Neural crest cell (in vitro differentiated cells): ENCODE results near the gene NEMP1. TPM values are rescaled to one million over a fixed set of nuclear protein-coding genes. Genes with fewer than 3 reads are reported as not detected.
A peak's percentile ranks its signal among the peaks of the same experiment; 100 is the strongest.

Experiments
- DNase-seq: peaks from one replicate; pipeline ENCODE4 v3.0.0; 2021; ENCODE audit warnings: low read depth, mixed read lengths, low spot score
- H3K27ac Mint-ChIP-seq: one replicate; pipeline ENCODE4 v1.8.0; 2021; ENCODE audit warnings: mild to moderate bottlenecking, mixed read lengths; ENCODE audit not compliant: unreplicated experiment
- H3K27me3 Mint-ChIP-seq: 2 replicates; pipeline ENCODE4 v1.8.0; 2021; ENCODE audit warnings: low read depth, mild to moderate bottlenecking, mixed read lengths
- H3K36me3 Mint-ChIP-seq: 2 replicates; pipeline ENCODE4 v1.8.0; 2021; ENCODE audit warnings: low read depth, mild to moderate bottlenecking, mixed read lengths
- H3K4me1 Mint-ChIP-seq: 2 replicates; pipeline ENCODE4 v1.8.0; 2021; ENCODE audit warnings: mixed read lengths
- H3K4me3 Mint-ChIP-seq: one replicate; pipeline ENCODE4 v1.8.0; 2021; ENCODE audit warnings: mild to moderate bottlenecking, mixed read lengths
- H3K9me3 Mint-ChIP-seq: 2 replicates; pipeline ENCODE4 v1.8.0; 2021; ENCODE audit warnings: mixed read lengths
- total RNA-seq: library from RNA; stranded (reverse); gene quantifications from 2 replicates; pipeline ENCODE4 v1.2.1, GENCODE V29; 2021
- TF ChIP-seq, protein P1 (sequence below): fragments of 200-600 bp; sonication (generic); conservative IDR thresholded peaks from 2 replicates; pipeline ENCODE4 v1.5.0; 2021; ENCODE audit warnings: antibody characterized with exemption, mild to moderate bottlenecking

Gene NEMP1
- total RNA-seq, 1 donor from 2014 or later: 49.6 TPM

DNA sequence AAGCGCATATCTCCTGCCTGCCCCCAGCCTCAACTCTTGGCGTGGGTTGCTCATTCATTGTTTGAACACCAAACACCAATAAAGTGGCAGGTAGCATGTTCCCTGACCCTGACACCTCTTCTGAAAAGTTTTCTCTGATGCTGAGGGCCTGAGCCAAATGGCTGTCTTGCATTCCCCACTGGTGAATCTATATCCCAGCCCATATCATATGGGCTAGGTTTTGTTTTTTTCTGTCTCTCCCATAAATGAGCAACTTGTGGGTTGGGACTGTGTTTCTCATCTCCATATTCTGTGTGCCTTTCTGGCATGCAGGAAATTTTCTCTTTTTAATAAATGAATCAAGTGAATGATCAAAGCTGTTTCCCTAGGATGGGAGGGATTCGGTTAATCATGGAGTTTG is 33.7 kb downstream of the NEMP1 start:
- no peak overlapping the region for H3K27ac Mint-ChIP-seq
- H3K4me1 Mint-ChIP-seq: no peaks in the 10 kb centered on the region
- H3K36me3 Mint-ChIP-seq: no peaks in the 10 kb centered on the region
- H3K4me3 Mint-ChIP-seq: no peak overlapping the region
- H3K9me3 Mint-ChIP-seq: no peaks in the 10 kb centered on the region
- TF ChIP-seq, protein P1, sequence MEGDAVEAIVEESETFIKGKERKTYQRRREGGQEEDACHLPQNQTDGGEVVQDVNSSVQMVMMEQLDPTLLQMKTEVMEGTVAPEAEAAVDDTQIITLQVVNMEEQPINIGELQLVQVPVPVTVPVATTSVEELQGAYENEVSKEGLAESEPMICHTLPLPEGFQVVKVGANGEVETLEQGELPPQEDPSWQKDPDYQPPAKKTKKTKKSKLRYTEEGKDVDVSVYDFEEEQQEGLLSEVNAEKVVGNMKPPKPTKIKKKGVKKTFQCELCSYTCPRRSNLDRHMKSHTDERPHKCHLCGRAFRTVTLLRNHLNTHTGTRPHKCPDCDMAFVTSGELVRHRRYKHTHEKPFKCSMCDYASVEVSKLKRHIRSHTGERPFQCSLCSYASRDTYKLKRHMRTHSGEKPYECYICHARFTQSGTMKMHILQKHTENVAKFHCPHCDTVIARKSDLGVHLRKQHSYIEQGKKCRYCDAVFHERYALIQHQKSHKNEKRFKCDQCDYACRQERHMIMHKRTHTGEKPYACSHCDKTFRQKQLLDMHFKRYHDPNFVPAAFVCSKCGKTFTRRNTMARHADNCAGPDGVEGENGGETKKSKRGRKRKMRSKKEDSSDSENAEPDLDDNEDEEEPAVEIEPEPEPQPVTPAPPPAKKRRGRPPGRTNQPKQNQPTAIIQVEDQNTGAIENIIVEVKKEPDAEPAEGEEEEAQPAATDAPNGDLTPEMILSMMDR: no peak
- DNase-seq: no peak
- peaks cover 55% of the 10 kb centered on the region for H3K27me3 Mint-ChIP-seq

DNA sequence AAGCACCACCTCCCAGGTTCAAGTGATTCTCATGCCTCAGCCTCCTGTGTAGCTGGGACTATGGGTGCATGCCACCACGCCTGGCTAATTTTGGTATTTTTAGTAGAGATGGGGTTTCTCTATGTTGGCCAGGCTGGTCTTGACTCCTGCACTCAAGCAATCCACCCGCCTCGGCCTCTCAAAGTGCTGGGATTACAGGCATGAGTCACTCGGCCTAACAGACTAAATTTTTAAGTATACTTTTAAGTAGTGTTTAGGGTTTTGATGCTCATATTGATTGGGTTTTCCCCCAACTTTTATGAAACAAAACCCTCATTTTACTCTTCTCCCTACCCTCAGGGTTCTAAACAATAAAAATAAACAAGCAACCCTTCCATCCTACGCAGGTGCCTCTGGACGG is 34.1 kb downstream of the NEMP1 start:
- H3K27ac Mint-ChIP-seq: no peak overlapping the region
- no peaks in the 10 kb centered on the region for H3K4me1 Mint-ChIP-seq
- TF ChIP-seq, protein P1: no peak
- no peak for DNase-seq
- peaks cover 53% of the 10 kb centered on the region for H3K27me3 Mint-ChIP-seq
- no peak overlapping the region for H3K4me3 Mint-ChIP-seq
- no peaks in the 10 kb centered on the region for H3K36me3 Mint-ChIP-seq
- H3K9me3 Mint-ChIP-seq: no peaks in the 10 kb centered on the region

DNA sequence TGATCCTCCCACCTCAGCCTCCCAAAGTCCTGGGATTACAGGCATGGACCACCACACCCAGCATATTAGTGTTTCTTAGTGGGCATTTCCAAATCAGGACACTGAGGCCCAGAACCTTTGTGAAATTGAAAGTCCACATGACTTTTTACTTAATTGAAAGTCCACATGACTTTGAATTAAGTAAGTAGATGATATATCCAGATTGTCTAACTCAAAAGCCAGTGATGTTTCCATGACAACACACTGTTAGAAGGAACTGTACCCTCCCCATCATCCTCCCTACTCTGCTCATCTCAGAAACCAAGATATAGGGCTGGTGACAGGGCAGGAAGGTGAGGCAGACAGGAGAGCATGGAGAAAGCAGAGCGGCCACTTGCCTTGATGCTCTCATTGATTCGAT is 35.9 kb downstream of the NEMP1 start:
- no peaks in the 10 kb centered on the region for H3K4me1 Mint-ChIP-seq
- no peak overlapping the region for H3K27ac Mint-ChIP-seq
- peaks cover 43% of the 10 kb centered on the region for H3K27me3 Mint-ChIP-seq
- TF ChIP-seq, protein P1: no peak
- no peaks in the 10 kb centered on the region for H3K36me3 Mint-ChIP-seq
- no peaks in the 10 kb centered on the region for H3K9me3 Mint-ChIP-seq
- DNase-seq: no peak
- H3K4me3 Mint-ChIP-seq: no peak overlapping the region

DNA sequence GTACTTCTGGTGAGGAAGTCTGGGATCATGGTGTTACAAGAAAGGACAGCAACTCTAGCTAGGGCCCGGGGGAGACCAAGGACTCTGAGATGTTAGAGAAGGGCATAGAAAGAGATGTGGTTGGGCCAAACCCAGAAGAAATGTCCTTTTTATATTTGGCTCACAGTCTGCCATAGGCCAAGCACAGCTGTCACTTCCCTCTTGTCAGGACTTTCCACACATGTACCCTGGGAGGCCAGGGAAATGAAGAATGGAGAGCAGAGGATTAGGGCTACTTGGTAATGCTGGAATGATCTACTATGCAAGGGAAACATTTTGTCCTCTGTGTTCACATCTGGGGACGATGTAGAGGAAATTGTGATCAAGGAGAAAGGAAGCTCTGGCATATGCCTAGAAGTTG is 37.8 kb downstream of the NEMP1 start:
- Mint-ChIP-seq H3K4me3 (no peak overlapping the region), H3K27me3 (peaks cover 30% of the 10 kb centered on the region), H3K36me3 (no peaks in the 10 kb centered on the region), H3K27ac (peak overlapping the region; percentile 17), H3K4me1 (no peaks in the 10 kb centered on the region), H3K9me3 (no peaks in the 10 kb centered on the region)
- no peak for DNase-seq
- TF ChIP-seq, protein P1: no peak

DNA sequence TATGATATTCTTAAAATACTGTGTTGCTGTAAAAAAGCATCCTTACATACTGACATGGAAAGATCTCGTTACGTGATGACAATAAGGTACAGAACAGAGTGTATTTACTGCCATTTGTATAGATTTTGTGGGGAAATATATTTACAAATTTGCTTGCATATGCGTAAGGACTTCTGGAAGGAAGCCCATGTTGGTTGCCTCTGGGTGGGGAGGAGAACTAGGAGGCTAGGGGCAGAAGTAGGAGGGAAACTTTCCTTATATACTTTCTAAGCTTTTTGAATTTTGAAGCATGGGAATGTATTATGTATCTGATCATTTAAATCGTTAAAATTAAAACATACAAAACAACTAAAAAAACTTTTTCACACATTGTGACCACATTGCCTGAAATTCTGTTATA is 38.4 kb downstream of the NEMP1 start:
- no peaks in the 10 kb centered on the region for H3K4me1 Mint-ChIP-seq
- H3K36me3 Mint-ChIP-seq: no peaks in the 10 kb centered on the region
- H3K27ac Mint-ChIP-seq: no peak overlapping the region
- no peak overlapping the region for H3K4me3 Mint-ChIP-seq
- peaks cover 26% of the 10 kb centered on the region for H3K27me3 Mint-ChIP-seq
- TF ChIP-seq, protein P1: no peak
- no peaks in the 10 kb centered on the region for H3K9me3 Mint-ChIP-seq
- DNase-seq: no peak
